GM19468 (cell line): Measurements from ENCODE around the gene TOP3B.

ENCODE experiments used
- ATAC-seq: cut with Tn5 transposase; IDR thresholded peaks from one replicate; pipeline ENCODE4 v1.9.1; 2021; ENCODE audit warnings: mild to moderate bottlenecking, moderate library complexity, moderate number of reproducible peaks; ENCODE audit not compliant: unreplicated experiment; ENCODE audit errors: extremely low read depth

The TOP3B gene

DNA sequence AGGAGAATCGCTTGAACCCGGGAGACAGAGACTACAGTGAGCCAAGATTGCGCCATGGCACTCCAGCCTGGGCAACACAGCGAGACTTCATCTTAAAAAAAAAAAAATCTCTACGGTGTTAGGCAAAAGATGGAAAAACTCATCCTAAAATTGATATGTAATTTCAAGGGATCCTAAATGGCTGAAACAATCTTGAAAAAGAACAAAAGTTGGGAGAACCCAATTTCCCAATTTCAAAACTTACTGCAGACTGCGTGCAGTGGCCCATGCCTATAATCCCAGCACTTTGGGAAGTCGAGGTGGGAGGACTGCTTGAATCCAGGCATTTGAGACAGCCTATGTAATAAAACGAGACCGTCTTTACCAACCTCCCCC, 31.7 kb upstream of the TOP3B start:
- ATAC-seq, result no peak

DNA sequence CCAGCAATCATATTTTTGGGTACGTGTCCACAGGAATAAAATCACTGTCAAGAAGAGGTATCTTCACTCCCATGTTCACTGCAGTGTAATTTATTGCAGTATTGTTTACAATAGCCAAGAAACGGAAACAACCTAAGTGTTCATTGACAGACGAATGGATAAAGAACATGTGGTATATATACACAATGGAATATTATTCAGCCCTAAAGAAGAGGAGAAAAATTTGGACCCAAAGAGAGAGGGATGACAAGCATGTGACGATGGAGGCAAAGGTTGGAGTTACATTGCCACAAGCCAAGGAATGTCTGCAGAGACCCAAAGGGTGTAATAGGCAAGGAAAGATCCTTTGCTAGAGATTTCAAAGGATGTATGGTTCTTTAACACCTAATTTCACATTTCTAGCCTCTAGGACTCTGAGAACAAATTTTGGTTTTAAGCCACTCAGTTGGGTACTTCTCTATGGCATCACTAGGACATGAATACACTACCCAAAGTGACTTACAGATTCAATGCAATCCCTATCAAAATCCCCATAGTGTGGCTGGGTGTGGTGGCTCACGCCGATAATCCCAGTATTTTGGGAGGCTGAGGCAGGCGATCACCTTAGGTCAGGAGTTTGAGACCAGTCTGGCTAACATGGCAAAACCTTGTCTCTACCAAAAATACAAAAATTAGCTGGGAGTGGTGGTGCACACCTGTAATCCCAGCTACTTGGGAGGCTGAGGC, 31.1 kb upstream of the TOP3B start:
- ATAC-seq, result no peak

DNA sequence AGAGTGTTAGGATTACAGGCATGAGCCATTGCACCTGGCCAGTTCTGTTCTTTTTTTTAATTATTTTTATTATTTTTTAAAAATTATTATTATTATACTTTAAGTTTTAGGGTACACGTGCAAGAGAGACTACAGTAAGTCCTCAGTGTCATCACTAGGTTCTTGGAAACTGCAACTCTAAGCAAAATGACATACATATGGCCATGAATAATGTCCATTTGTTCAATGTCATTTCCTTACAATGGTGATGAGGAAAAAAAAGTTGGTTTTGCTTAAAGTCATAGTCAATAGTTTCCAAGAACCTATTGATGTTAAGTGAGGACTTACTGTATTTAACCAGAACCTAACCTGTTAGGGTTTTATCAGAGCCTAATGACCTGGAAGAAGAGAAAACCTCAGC, 29.4 kb upstream of the TOP3B start:
- ATAC-seq, result no peak

DNA sequence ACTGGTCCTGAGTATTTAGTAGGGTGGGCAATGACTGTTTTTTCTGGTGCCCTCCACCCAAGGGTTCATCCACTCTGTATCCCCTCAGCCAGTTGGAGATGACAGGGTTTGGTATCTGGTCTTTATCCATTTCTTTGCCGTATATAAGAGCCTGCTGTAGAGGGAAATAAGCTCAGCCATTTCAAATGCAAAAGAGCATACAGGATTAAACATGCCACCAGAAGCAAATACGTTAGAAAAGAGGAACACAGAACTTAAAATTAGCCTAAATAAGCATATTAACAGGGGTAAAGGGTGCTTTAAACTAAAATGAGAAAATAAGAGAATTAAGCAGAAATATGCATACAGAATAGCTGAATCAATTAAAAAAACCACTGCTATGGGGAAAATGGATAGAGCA, 27.8 kb upstream of the TOP3B start:
- ATAC-seq, result no peak

DNA sequence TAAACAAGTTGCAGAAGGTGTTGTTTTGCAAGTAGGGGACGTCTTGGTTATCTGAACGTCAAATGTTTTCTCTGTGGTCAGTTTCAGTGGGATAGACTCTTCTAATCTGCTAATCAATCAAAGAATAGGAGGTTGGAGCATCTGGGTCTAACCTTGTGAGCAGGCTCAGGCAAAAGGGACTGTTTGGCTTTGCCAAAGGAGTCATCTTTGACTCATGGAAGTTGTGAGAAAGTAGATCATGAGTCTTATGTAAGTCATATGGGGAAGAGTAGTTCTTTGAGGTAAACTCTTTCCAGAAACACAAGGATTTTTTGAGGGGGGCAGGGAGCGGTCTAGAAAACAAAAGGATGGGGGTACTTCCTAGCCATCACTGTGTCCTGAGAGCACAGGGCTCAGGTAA, 27.1 kb upstream of the TOP3B start:
- no peak for ATAC-seq

DNA sequence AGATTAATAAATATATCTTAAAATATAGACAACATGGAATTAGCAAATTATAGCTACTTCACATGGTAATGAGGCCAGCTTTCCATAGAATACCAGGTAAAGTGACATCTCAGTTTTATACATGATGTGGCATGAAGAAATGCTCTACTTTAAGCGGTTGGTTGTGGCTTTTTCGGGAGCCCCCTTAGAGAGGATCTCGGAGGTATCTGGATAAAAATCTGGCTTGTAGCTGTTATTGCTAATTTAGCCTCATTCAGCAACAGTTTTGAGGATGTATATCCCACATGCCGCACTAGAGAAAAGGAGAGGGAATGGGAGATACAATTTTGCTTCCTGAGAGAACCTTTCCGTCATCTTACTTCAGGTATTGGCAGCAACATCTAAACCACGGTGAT, 24.0 kb upstream of the TOP3B start:
- no peak for ATAC-seq

DNA sequence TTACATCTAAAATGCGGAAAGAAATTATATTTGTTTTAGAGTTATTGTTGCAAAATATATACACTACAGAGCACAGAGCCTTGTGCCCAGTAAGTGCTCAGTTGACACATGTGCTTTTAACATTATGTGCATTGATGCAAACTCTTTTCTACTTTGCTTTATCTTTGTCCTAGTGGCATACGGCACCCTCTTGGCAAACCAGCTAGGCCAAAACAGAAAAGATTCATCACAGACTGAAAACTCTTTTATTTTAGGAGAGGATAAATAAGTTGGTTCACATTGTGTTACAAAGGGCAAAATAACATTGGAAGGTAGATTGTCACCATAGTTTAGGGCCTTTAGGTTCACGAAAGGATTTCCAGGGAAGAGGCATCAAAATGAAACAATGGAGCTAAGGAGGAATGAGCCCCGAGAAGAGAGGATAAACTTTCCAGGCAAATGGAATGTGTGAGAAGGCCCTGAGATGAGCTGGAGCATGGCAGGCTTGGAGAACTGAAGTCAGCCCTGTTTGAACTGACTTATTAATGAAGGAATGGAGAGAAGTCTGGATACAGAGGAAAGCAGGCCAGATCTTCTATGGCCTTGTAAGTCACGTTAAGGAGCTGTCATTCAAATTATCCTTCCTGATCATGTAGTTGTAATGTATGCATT, 23.5 kb upstream of the TOP3B start:
- no peak for ATAC-seq

DNA sequence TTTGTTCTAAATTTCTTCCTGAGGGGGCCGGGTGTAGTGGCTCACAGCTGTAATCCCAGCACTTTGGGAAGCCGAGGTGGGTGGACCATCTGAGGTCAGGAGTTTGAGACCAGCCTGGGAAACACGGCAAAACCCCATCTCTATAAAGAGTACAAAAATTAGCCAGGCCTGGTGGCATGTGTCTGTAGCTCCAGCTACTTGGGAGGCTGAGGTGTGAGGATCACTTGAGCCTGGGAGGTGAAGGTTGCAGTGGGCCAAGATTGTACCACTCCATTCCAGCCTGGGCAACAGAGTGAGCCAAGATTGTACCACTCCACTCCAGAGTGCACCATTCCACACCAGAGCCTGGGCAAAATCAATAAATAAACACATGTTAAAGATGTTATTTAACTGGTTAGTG, 20.6 kb upstream of the TOP3B start:
- ATAC-seq, result no peak

DNA sequence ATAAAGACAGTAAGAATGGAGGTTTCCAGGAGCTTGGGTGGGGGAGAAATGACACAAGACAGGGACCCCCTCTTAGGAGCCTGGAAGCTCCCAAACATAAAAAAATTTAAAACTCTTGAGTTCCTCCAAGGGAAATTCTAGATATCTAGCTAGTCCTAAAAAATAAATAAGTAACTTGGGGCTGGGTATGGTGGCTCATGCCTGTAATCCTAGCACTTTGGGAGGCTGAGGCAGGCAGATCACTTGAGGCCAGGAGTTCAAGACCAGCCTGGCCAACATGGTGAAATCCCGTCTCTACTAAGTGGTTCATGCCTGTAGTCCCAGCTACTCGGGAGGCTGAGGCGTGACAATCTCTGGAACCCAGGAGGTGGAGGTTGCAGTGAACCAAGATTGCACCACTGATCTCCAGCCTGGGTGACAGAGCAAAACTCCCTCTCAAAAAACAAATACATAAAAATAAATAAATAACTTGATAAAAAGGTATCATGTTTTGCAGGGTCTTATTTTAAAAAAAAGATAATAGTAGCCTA, 20.0 kb upstream of the TOP3B start:
- ATAC-seq, result no peak

DNA sequence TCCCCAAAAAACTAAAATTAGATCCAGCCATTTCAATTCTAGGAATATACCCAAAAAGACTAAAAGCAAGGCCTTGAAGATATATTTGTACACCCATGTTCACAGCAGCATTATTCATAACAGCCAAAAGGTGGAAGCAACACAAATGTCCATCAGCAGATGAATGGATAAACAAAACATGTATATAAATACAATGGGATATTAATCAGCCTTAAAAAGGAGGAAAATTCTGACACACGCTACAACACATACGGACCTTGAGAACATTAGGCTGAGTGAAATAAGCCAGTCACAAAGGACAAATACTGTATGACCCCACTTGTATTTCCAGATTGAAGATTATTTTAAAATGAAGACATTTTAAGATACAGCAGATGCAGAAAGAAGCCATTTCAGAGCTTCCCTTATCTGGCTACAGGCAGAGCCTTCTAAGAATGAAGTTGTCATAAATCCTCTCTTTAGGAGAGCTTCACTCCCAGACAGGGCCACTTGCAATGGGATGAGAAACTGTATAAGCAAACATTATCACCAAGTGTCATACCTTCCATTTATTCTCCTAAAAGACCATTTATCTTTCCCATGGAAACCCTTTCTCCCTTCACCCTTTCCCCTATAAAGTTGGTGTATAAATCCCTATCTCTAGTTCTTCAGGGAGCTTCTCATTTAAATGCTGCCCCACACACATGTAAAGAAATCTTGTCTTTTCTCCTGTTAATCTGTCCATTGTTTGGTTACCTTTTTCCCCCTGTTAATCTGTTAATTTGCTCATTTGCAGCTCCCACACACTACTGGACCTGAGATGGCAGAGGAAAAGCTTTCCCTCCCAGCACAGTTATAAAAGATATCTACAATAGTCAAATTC, 19.3 kb upstream of the TOP3B start:
- no peak for ATAC-seq

DNA sequence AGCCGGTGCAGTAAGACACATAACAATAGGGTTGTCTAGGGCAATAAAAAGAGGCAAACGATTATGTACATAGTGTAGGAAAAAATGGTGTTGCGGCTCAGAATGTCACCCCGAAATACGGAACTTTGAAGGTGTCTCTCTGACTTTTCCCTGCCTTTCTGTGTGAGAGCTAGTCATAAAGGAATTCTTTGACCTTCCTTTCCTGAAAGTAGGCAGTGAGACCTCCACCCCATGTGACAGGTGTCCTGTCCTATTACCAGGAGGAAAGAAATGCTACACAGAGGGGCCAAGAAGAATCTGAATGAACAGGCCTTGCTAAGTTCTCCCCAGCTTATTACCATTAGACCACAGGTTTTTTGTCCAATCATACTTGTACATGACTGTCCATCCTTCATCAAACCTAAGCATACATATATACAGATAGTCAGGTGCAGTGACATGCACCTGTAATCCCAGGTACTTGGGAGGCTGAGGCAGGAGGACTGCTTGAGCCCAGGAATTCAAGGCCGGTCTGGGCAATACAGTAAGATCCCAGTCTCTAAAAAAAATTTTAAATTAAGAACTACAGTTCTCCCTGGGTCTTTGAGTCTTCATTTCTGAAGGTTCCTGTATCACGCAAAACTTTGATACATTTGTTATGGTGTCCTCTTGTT, 16.1 kb upstream of the TOP3B start:
- no peak for ATAC-seq

DNA sequence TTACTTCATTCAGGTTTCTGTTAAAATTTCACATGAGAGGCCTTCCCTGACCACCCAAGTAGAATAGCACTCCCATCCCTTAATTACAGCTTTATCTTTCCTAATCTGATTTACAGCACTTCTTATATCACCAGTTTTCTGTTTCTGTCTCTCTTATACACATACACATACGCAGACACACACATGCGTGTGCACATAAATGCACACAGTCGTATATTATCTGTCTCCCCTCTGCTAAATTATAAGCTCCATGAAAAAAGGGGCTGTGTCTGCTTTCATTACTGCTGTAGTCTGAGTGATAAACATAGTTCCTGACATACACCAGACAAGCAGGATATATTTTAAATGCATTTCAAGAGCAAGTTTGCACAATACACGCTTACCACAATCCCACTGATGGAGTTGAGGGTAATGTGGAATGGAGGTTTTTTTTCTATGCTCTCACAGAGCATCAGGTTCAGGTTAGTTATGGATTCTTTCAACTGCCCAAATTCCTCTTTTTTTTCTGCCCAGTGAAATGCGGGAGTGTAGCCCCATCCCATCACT, 13.7 kb upstream of the TOP3B start:
- no peak for ATAC-seq

DNA sequence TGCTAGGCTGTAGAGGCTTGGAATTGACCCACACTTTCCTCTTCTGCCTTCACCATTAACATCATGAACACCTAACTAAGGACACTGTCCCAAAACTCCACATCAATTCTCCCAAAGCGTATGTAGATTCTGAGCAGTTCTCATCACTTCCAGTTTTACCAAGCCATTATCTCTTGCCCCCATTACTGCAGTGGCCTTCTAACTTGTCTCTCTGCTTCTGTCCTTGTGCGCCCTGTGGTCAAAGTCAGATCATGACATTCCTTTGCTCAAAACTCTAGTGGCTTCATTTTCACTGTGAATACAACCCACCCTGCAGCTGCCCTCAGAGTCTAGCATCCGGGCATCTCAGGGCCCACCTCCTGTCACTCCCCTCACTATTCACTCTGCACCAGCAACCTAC, 13.1 kb upstream of the TOP3B start:
- ATAC-seq, result no peak

DNA sequence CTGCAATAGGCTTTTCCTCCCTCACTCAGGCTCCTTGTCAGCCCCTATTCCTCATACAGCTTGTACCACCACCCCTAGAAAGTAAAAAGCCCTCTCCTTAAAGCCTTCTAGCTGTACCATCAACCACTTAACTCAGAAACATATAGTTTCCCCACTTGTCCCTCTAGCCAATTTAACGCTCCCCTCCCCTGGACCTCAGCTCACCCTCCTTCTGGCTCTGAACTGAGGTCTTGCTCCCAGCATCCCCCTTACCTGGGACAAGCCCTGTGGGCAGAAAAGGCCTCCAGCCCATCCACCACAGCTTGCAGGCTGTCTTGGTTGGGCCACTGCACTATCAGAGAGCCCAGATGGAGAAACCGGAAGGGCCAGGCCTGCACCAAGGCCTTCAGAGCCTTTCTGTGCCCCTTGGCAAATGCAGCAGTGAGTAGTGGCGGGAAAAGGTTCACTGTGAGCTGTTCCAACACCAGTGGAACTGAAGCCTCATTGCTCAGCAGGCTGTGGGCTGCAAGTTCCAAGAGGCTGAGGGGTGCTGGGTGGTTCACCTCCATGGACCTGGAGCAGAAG, 12.4 kb upstream of the TOP3B start:
- no peak for ATAC-seq

DNA sequence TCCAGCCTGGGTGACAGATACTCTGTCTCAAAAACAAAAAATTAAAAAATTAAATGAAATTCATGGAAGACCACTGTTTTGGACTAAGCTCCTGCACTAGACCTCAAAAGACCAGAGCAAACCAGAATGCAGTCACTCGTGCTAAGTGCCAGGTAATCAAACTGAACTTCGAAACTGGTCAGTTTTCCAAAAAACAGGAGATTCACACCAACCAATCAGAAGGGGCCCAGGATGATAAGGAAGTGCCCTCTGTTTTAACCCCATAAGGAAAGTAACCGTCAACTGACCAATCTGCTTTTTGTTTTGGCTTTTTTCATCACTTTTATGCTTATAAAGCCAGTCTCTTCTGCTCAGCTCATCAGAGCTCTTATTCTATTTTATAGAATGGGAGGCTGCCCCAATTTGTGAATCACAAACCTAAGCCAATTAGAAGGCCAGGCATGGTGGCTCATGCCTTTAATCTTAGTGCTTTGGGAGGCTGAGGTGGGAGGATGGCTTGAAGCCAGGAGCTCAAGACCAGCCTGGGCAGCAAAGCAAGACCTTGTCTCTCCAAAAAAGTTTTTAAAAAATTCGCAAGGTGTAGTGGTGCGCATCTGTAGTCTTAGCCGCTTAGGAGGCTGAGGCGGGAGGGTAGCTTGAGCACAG, 10.1 kb upstream of the TOP3B start:
- ATAC-seq, result no peak

DNA sequence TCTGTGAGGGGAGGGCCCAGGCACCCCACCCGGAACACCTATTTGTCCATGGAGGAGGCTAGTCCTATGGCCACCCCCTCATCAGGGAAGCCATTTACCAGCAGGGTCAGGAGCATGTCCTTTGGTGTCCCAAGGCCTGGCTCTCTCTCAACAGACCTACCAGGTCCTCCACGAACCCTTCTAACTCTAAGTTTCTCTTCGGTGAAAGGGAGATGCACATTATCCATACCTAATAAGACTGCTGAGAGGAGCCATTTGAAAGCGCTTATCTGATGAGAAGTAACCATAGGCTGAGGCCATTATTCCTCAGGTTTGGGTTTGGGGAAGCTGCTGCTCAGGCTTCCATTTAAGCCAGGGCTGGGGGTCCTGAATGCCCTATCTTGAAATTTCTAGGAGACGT, 9.2 kb upstream of the TOP3B start:
- no peak for ATAC-seq

DNA sequence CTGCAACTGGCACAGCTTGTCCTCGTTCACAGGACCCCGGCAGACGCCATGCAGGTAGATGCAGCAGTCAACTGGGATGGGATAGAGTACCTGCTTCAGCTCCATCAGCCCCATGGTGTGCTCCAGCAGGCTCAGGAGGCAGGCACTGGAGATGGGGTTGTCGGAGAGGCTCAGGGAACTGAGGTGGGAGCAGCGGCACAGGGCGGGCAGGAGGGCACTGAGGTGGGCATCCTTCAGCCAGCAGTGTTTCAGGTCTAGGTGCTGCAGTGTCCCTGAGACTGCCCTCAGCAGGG, 8.7 kb upstream of the TOP3B start:
- ATAC-seq, result no peak

DNA sequence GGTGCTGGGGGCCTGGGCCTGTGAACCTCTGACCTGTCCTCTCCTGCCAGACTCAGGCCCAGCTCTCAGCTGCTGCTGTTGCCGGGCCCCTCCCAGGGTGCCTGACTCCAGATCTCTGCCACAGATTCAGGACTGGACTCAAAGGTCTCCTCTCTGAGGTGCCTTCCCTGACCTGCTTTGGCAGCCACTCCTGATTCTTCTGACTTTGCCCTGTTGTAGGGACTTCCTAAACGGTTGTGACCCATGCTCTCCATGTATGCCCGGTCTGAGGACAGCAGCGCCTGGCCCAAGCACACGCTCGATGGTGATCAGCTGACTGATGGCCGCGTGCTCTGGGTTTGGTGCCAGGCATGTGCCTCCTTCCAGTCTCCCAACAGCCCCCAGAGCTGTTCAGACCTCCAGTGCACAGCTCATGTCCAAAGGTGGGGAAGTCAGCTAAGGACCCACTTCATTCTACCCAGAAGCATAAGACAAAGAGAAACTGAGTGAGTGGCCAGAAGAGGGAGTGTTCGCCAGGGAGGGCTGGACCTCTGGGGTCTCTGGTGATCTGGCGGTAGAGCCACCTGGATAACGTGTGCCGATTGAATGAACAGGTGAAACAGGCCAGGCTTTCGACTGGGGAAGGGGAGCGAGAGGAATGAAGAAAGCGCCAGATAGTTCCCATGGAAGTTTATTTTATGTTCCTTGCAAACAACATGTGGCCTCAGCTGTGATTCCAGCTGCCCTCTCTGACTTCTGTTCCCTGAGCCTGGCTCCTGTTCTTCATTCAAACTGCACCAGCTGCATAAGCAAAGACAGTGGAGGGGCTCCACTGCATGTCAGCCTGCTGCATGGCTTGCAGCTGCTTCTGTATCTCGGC, 8.1 kb upstream of the TOP3B start:
- no peak for ATAC-seq

DNA sequence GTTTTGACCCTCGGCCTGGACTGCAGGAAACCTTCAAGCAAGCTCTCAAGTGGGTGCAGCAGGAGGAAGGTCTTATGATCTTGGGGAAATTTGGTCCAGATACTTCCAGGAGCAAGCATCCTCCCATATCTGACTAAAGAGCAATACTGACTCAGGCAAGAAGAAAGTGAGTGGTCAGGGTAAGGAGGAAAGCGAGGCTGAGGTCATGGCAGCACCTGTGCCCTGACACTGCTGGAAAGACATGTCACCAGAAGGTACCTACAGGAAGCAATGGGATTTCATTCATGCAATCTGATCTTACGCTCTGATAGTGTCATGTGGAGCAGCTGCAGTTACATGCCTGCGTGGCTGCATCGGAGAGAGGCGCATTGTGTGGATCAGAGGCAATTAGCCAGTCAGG, 6.5 kb upstream of the TOP3B start:
- ATAC-seq, result no peak
